T-helper 1 cell treated with Interleukin-12 subunit alpha and Interleukin-12 subunit beta and Interleukin-4 antibody, amounts not matched to agents 30 μg/mL and 1 μg/mL, for 36 hours (primary cell): ENCODE results near the gene REXO5.
"Not testable (repeated sequence)": the region's sequence is repeated elsewhere in the genome, so short reads cannot be mapped to it uniquely, and the experiment has no call there.

Experiments
- H3K27ac Mint-ChIP-seq: one replicate; pipeline ENCODE4 v1.8.0; 2021; ENCODE audit warnings: mild to moderate bottlenecking, mixed read lengths
- H3K27me3 Mint-ChIP-seq: one replicate; pipeline ENCODE4 v1.8.0; 2021; ENCODE audit warnings: low read depth, mixed read lengths
- H3K36me3 Mint-ChIP-seq: one replicate; pipeline ENCODE4 v1.8.0; 2021; ENCODE audit warnings: low read depth, mixed read lengths
- H3K4me1 Mint-ChIP-seq: one replicate; pipeline ENCODE4 v1.8.0; 2021; ENCODE audit warnings: low read depth, mixed read lengths
- H3K4me3 Mint-ChIP-seq: one replicate; pipeline ENCODE4 v1.8.0; 2021; ENCODE audit warnings: mild to moderate bottlenecking, moderate library complexity, mixed read lengths
- H3K9me3 Mint-ChIP-seq: one replicate; pipeline ENCODE4 v1.8.0; 2021; ENCODE audit warnings: mixed read lengths

Gene REXO5

DNA sequence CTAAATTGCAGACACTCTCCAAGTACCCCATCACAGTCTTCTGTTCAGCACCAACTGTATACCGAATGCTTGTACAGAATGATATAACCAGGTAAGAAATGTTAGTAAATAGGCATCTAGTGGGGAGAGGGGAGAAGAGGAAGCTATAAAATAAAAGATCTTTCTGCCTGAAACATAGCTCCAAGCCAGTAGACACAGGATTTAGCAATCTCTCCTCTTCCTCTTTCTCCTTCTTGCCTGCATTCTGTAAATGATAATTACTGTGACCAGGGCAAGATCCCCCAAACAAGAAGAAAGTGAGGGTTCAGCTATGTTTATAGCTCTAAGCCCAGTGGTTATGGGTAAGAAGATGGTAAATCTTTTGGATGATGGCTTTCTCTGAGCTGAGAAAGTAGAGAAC, 24.6 kb upstream of the REXO5 start:
- Mint-ChIP-seq H3K27ac (no peak overlapping the region), H3K36me3 (no peaks in the 10 kb centered on the region), H3K4me1 (no peaks in the 10 kb centered on the region), H3K27me3 (no peaks in the 10 kb centered on the region), H3K4me3 (no peak overlapping the region), H3K9me3 (no peaks in the 10 kb centered on the region)

DNA sequence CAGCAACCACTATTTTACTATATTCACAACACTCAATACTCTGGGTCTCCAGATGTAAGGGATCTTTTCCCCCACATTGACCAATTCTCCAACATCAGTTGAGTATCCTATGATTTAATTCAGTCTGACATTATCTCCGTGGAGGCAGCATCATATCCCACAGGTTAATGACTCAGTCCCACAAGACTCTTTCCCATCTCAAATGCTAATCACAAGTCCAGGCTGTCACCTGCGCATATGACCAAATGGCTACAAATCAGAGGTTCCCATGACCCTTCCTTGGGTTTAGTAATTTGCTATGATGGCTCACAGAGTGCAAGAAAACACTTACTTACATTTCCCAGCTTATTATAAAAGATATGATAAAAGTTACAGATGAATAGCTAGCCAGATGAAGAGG, 23.9 kb upstream of the REXO5 start:
- Mint-ChIP-seq H3K27ac (no peak overlapping the region), H3K4me1 (no peaks in the 10 kb centered on the region), H3K9me3 (no peaks in the 10 kb centered on the region), H3K27me3 (no peaks in the 10 kb centered on the region), H3K36me3 (no peaks in the 10 kb centered on the region), H3K4me3 (no peak overlapping the region)

DNA sequence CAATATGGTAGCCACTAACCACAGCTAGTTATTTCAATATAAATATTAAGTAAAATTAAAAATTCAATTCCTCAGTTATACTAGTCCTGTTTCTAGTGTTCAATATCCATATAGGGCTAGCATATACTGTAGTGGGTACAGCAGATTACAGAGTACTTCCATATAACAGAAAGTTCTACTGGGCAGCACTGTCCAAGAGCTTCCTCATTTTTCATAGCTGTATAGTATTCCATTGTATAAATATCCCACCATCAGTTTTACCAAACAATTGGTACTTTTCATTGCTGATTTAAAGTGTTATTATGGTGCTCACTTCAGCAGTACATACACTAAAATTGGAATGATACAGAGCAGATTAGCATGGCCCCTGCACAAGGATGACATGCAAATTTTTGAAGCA, 22.1 kb upstream of the REXO5 start:
- Mint-ChIP-seq H3K4me3 (no peak overlapping the region), H3K27ac (no peak overlapping the region), H3K9me3 (no peaks in the 10 kb centered on the region), H3K27me3 (no peaks in the 10 kb centered on the region), H3K4me1 (no peaks in the 10 kb centered on the region), H3K36me3 (no peaks in the 10 kb centered on the region)

DNA sequence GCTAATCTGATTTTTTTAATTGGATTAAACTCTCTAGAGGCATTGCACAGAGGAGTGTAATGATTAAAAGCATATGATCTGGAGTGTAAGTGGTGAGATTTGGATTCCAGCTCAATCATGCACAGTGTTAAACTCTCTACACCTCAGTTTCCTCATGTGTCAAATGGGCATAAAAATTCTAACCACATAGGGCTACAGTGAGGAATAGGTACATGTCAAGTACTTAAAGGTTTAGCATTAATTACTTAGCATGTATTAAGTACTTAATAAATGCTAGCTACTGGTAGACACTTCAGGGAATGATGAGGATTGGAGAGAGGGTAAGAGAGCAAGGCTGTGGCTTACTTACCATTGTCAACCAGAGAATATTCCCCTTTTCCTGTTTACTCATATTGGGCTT, 17.2 kb upstream of the REXO5 start:
- no peaks in the 10 kb centered on the region for H3K4me1 Mint-ChIP-seq
- no peak overlapping the region for H3K4me3 Mint-ChIP-seq
- no peaks in the 10 kb centered on the region for H3K27me3 Mint-ChIP-seq
- no peaks in the 10 kb centered on the region for H3K36me3 Mint-ChIP-seq
- H3K27ac Mint-ChIP-seq = no peak overlapping the region
- no peaks in the 10 kb centered on the region for H3K9me3 Mint-ChIP-seq

DNA sequence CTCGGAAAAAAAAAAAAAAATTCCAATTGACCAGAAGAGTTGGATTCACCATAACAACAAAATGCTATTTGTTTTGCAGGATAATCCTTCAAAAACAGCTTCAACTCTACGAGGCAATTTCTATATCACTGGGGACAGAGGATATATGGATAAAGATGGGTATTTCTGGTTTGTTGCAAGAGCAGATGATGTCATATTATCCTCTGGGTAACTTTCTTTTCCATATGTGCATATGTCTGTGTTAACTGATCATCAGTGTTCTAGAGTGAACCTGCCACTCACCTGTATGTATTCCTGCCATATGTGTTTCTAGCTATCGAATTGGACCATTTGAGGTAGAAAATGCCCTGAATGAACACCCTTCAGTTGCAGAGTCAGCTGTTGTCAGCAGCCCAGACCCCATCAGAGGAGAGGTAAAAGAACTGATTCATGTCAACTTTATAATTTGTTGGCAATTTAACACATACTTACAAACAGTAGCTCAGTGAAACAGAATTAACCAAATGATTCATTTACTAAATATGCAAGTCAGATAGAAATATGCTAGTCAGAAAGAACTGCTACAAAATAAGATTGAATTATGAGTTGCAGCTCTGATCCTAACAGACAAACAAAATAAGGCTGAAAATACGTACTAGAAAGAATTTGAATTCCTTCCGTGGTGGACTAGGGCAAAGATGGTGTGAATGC, 14.3 kb upstream of the REXO5 start:
- Mint-ChIP-seq H3K27ac (no peak overlapping the region), H3K27me3 (no peaks in the 10 kb centered on the region), H3K36me3 (peaks cover 4% of the 10 kb centered on the region), H3K4me1 (no peaks in the 10 kb centered on the region), H3K4me3 (no peak overlapping the region), H3K9me3 (no peaks in the 10 kb centered on the region)

DNA sequence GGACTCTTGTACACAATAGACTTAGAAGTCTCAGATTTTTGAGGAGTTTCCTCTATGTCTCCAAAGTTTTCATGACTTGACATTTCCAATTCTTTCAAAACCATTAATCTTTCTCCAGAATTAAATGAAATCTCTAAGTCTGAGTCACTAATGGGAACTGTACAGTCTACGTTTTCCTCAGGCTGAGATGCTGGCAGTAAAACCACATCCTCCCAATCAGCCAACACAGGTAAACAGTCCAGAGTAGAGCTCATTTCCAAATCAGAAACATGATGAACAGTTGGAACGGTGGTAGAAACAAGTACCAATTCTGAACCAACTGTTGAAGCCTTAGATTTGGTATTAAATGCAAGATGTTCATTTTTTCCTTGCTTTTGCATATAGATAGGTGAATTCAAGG, 8.0 kb upstream of the REXO5 start:
- H3K9me3 Mint-ChIP-seq = no peaks in the 10 kb centered on the region
- peaks cover 15% of the 10 kb centered on the region for H3K4me1 Mint-ChIP-seq
- H3K27ac Mint-ChIP-seq = no peak overlapping the region
- H3K4me3 Mint-ChIP-seq = no peak overlapping the region
- H3K27me3 Mint-ChIP-seq = no peaks in the 10 kb centered on the region
- H3K36me3 Mint-ChIP-seq = peaks cover 17% of the 10 kb centered on the region

DNA sequence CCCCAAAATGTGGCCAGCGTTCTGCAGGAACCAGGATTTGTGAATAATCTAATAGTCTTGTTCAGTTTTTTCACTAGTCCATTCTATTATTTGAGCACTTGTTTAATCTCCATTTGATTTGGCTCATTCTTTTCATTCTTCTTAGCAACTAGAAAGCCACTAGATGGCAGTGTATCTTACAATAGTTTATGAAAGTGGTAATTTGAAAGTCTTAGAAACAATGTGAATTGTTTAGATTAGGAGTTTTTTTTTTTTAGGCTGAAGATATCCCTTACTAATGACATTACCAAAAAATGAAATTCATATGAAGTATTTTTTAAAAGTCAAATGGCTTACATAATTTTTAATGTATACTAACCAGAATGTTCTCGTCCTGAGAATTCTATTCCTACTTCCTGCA, 6.7 kb upstream of the REXO5 start:
- H3K4me3 Mint-ChIP-seq = no peak overlapping the region
- H3K4me1 Mint-ChIP-seq = peaks cover 15% of the 10 kb centered on the region
- H3K9me3 Mint-ChIP-seq = no peaks in the 10 kb centered on the region
- peaks cover 17% of the 10 kb centered on the region for H3K36me3 Mint-ChIP-seq
- no peaks in the 10 kb centered on the region for H3K27me3 Mint-ChIP-seq
- no peak overlapping the region for H3K27ac Mint-ChIP-seq

DNA sequence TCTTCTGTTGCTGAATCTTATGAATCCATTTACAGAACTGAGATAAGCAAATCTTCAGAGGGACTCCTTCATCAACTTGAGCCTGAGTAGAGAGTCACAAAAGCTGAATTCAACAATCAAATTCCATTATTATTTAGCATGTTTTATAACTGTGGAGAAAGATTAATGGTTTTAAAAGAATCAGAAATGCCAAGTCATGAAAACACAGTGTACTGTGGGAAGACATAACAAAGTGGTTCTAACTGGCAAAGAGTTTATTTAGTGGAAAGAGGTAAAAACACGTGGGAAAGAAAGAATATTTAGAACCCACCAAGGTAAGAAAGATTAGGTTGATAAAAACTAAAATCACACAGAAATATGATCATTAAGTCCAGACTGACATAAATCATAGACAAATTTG, 5.0 kb upstream of the REXO5 start:
- Mint-ChIP-seq H3K27me3 (no peaks in the 10 kb centered on the region), H3K9me3 (no peaks in the 10 kb centered on the region), H3K36me3 (peaks cover 17% of the 10 kb centered on the region), H3K27ac (no peak overlapping the region), H3K4me1 (peaks cover 20% of the 10 kb centered on the region), H3K4me3 (no peak overlapping the region)

DNA sequence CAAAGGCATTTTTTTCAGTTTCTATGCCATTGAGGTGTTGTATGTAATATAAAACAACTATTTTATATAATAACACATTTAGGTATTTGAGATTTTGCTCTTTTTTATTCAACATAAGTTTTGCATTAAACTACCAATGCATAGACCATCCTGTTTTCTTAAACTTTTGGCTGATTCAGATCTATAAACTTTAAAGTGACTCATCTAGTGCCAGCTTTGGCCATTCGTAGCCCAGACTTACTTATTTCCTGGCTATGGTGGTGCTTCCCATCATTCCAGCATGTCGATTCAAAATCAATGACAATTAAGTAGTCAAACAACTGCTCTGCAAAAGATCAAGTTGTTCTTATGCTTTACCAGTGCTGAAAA, 3.2 kb upstream of the REXO5 start:
- Mint-ChIP-seq H3K4me3 (no peak overlapping the region), H3K9me3 (no peaks in the 10 kb centered on the region), H3K27ac (no peak overlapping the region), H3K36me3 (peaks cover 9% of the 10 kb centered on the region), H3K4me1 (peaks cover 25% of the 10 kb centered on the region), H3K27me3 (no peaks in the 10 kb centered on the region)

DNA sequence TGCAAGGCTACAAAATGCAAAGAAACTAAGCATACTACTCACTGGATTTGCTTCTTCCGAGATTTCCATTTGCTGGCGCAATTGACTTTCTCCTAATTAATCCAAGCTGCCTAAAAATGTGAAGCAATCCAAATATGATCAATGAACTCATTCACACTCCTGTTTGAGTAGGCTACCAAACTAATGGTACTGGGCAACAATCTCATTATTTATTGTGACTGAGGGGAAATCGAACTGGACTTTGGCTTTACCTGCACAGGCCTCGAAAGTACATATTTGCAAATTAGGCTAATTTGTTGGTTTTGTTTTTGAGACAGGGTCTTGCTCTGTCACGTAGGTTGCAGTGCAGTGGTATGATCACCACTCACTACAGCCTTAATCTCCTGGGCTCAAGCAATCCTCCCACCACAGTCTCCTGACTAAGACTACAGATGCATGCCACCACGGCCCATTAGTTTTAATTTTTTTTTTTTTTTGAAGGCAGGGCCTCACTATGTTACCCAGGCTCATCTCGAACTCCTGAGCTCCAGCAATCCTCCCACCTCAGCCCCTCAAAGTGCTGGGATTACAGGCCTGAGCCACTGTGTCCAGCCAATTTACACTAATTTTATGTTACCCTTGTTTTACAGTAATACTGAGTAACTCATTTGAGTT, 2.6 kb upstream of the REXO5 start:
- Mint-ChIP-seq H3K4me1 (peaks cover 22% of the 10 kb centered on the region), H3K27me3 (no peaks in the 10 kb centered on the region), H3K9me3 (no peaks in the 10 kb centered on the region), H3K27ac (no peak overlapping the region), H3K4me3 (no peak overlapping the region), H3K36me3 (peaks cover 6% of the 10 kb centered on the region)

DNA sequence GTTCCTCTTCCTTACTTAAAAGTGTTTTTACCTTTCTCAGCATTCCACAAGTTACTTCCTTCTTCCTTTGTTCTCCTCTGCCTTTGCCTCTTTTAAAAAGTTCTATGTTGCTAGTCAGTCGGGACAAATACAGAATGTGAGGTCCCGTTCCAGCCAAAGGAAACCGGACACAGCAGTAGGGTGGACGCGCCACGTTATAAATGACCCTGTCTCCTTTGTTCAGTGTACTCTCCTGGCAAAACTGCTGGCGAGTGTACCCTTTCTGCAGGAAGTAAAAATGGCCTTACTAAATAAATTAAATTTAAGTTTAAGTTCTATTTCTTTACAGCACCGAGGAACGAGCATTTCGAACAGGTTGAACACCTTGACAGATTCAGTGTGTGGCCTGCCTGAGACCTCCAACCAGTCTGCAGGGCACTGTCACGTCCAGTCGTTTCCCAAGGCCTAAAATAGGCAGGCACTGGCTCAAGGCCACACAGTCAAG, 601 bp upstream of the REXO5 start:
- not testable (repeated sequence) for H3K27me3 Mint-ChIP-seq, H3K9me3 Mint-ChIP-seq, H3K36me3 Mint-ChIP-seq
- H3K4me1 Mint-ChIP-seq = peaks cover 19% of the 10 kb centered on the region
- H3K27ac Mint-ChIP-seq = peak overlapping the region; percentile 97
- peak overlapping the region; percentile 99 for H3K4me3 Mint-ChIP-seq

DNA sequence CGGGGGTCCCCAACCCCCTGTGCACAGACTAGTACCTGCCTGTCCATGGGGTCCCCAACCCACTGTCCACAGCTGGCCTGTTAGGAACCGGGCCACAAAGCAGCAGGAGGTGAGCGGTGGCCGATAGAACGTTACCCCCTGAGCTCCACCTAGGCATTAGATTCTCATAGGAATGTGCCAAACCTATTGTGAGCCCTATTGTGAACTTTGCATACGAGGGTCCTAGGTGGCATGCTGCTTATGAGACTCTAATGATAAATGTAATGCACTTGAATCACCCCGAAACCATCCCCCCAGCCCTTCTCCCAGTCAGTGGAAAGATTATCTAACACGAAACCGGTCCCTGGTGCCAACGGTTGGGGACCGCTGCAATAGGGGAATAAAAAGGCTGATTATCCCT, 1.5 kb downstream of the REXO5 start:
- H3K36me3 Mint-ChIP-seq = peaks cover 6% of the 10 kb centered on the region
- peaks cover 23% of the 10 kb centered on the region for H3K4me1 Mint-ChIP-seq
- H3K4me3 Mint-ChIP-seq = peak overlapping the region; percentile 99
- H3K27me3 Mint-ChIP-seq = no peaks in the 10 kb centered on the region
- no peaks in the 10 kb centered on the region for H3K9me3 Mint-ChIP-seq
- H3K27ac Mint-ChIP-seq = peak overlapping the region; percentile 75

DNA sequence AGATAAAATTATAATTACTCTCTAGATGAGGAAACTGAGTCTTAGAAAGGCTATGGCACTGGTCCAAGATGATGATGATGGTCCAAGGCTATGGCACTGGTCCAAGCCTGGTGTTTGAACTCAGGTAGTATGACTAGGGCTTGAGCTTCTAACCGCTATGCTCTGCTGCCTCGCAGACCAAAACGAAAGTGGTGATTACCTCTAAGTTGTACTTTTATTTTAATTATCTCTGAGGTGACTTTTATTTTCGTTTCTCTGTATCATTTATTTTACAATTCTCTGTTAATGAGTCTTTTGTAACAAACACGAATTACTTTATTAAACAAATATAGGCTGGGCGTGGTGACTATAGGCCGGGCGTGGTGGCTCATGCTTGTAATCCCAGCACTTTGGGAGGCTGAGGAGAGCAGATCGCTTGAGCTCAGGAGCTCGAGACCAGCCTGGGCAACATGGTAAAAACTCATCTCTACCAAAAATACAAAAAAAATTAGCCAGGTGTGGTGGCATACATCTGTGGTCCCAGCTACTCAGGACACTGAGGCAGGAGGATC, 5.6 kb downstream of the REXO5 start:
- H3K27me3 Mint-ChIP-seq = no peaks in the 10 kb centered on the region
- no peak overlapping the region for H3K27ac Mint-ChIP-seq
- peaks cover 22% of the 10 kb centered on the region for H3K4me1 Mint-ChIP-seq
- no peaks in the 10 kb centered on the region for H3K9me3 Mint-ChIP-seq
- H3K4me3 Mint-ChIP-seq = no peak overlapping the region
- H3K36me3 Mint-ChIP-seq = peaks cover 18% of the 10 kb centered on the region

DNA sequence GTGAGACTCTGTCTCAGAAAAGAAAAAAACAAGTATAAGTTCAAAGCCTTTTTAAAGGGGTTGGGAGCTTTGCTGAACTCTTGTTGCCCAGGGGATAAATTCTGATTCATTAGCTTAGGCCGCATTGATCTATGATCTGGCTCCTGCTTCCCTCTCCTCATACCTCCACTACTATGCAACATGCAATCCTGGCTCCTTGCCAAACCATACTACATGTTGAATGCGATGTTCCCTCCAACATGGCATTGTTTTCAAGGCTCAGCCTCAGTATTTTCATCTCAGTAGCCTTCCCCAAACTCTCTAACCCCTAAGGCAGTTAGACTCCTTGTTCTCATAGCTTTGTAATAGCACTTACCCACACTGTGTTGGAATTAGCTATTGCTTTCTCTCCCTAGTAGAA, 6.2 kb downstream of the REXO5 start:
- Mint-ChIP-seq H3K27ac (no peak overlapping the region), H3K4me3 (no peak overlapping the region), H3K4me1 (peaks cover 22% of the 10 kb centered on the region), H3K36me3 (peaks cover 20% of the 10 kb centered on the region), H3K27me3 (no peaks in the 10 kb centered on the region), H3K9me3 (no peaks in the 10 kb centered on the region)

DNA sequence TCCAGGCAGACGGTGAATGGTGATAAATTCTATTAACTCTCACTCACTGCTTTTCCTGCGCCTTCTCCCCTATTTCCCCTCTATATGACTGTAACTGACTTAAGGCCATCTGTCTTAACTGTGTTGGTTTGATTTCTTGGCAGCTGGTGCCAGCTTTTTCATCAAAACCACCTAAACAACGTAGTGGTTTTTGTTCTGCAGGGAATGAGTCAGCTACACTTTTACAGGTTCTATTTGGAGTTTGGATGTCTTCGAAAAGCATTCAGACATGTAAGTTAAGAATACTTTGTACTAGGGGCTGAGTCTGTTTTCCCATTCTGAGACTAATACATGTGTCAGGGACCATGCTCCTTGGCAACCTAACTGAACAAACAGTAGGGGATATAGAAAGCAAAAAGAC, 8.5 kb downstream of the REXO5 start:
- H3K27me3 Mint-ChIP-seq = no peaks in the 10 kb centered on the region
- H3K4me1 Mint-ChIP-seq = peaks cover 14% of the 10 kb centered on the region
- H3K36me3 Mint-ChIP-seq = peaks cover 21% of the 10 kb centered on the region
- no peaks in the 10 kb centered on the region for H3K9me3 Mint-ChIP-seq
- H3K4me3 Mint-ChIP-seq = no peak overlapping the region
- peak overlapping the region; percentile 8 for H3K27ac Mint-ChIP-seq
